NB4 (cell line): ENCODE measurements around the gene MYH15.

ENCODE experiments used
- DNase-seq: peaks from one replicate; pipeline ENCODE4 v3.0.0; 2010; ENCODE audit warnings: low read depth
- H3K4me3 ChIP-seq: one replicate; pipeline ENCODE4 v1.5.1; 2011; ENCODE audit warnings: mild to moderate bottlenecking, low read depth, low read length, moderate library complexity
- MYC ChIP-seq: IDR thresholded peaks from 2 replicates; pipeline ENCODE4 v1.6.1; 2011; ENCODE audit warnings: low read depth, low read length
- POLR2A ChIP-seq: IDR thresholded peaks from 2 replicates; pipeline ENCODE4 v1.6.1; 2011; ENCODE audit warnings: mild to moderate bottlenecking; ENCODE audit not compliant: insufficient read length; ENCODE audit errors: extremely low read depth
- TF ChIP-seq, protein P1 (sequence below): IDR thresholded peaks from 2 replicates; pipeline ENCODE4 v1.6.1; 2011; ENCODE audit warnings: low read depth, low read length
- TF ChIP-seq, protein P2 (sequence below): IDR thresholded peaks from one replicate; pipeline ENCODE4 v1.5.1; 2012; ENCODE audit warnings: low read depth, low read length

MYH15 gene

DNA sequence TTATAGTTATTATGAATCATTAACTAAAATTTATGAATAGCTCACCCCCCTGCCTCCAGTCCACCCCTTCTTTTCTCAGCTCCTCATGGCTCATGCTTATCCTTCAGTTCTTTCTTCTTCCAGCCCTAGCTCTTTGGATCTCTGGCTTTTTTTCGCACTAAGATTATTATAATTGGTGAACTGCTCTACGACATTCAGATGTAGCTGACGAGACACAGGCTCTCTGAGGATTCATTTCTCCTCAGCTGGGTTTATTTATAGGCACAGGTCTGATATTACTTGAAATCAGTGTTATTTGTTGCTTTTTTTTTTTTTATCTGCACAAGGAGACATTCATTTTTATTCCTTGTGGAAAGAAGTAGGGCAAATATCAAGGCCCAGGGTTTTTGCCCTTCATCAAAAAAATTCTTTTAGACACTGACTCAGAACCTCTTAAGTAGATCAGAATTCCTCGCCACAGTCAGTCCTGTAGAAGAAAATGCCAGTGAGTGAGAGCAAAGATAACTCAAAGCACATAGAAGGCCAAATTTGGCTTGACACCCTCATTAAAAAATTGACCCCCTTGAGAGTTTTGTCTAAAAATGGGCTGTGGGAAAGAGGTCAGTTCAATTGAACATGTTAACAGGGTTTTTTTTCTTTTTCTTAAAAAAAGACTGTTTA lies 106.6 kb downstream of the MYH15 start:
- H3K4me3 ChIP-seq, result no peak overlapping the region
- TF ChIP-seq, protein P1, sequence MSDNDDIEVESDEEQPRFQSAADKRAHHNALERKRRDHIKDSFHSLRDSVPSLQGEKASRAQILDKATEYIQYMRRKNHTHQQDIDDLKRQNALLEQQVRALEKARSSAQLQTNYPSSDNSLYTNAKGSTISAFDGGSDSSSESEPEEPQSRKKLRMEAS, result no peak
- TF ChIP-seq, protein P2, sequence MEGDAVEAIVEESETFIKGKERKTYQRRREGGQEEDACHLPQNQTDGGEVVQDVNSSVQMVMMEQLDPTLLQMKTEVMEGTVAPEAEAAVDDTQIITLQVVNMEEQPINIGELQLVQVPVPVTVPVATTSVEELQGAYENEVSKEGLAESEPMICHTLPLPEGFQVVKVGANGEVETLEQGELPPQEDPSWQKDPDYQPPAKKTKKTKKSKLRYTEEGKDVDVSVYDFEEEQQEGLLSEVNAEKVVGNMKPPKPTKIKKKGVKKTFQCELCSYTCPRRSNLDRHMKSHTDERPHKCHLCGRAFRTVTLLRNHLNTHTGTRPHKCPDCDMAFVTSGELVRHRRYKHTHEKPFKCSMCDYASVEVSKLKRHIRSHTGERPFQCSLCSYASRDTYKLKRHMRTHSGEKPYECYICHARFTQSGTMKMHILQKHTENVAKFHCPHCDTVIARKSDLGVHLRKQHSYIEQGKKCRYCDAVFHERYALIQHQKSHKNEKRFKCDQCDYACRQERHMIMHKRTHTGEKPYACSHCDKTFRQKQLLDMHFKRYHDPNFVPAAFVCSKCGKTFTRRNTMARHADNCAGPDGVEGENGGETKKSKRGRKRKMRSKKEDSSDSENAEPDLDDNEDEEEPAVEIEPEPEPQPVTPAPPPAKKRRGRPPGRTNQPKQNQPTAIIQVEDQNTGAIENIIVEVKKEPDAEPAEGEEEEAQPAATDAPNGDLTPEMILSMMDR, result no peak
- TF ChIP-seq POLR2A, result no peak
- TF ChIP-seq MYC, result no peak
- no peak for DNase-seq

DNA sequence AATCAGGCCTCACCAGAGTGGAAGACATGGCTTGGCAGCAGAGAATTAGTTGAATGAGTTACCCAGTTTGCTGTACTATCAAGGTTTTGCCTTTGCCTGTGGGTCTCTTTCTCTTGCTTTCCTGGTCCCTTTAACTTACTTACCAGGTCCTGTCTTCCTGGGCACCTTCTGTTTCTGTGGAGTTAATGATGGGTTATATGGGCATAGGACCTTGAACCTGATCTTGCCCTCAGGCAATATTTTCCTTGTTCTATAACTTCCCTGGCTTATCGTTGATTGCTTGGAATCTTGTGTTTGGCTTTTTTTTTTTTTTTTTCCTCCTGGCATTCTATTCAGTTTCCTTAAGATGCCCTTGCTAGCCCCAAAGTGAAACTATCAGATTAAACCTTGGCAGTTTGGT lies 107.2 kb downstream of the MYH15 start:
- no peak overlapping the region for H3K4me3 ChIP-seq
- no peak for DNase-seq
- TF ChIP-seq, protein P2, result no peak
- TF ChIP-seq MYC (no peak), POLR2A (no peak)
- TF ChIP-seq, protein P1, result no peak

DNA sequence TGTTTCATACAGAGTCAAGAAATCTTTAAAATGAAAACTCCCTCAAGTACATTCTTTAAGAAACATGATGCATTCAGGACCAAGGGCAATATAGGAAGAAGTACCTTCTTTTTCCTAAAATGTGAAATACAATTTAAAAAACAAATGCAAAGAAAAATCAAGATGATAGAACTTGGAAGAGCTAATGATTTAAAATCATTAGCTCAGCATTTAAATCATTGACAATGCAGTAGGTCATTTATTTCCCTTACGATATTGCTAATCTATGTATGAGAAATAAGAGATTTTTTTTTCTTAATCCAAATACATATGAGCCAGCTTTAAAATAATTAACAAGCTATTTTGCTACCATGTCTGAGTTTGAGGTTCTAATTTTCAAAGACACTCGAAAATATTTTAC lies 108.6 kb downstream of the MYH15 start:
- H3K4me3 ChIP-seq, result no peak overlapping the region
- TF ChIP-seq, protein P2, result no peak
- no peak for TF ChIP-seq MYC
- TF ChIP-seq, protein P1, result no peak
- no peak for TF ChIP-seq POLR2A
- DNase-seq, result no peak

DNA sequence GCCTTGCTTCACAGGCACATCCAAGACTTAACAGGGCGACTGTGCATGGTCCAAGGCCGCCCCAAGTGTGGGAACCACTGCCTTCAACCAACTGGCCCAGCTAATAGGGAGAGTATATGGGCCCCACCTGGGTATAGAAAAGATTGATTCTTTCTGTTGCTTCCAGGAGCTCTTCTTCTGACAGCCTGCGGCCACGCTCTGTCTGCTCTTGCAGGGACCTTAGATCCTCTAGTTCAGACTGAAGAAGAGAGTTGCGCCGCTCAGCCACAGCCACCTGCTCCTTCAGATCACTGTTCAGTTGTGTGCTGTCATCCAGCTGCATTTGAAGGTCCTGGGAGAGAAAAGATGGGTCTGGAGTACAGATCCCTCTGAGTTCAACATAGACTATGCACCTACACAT lies 111.9 kb downstream of the MYH15 start:
- no peak for DNase-seq
- TF ChIP-seq, protein P1, result no peak
- TF ChIP-seq, protein P2, result no peak
- H3K4me3 ChIP-seq, result no peak overlapping the region

DNA sequence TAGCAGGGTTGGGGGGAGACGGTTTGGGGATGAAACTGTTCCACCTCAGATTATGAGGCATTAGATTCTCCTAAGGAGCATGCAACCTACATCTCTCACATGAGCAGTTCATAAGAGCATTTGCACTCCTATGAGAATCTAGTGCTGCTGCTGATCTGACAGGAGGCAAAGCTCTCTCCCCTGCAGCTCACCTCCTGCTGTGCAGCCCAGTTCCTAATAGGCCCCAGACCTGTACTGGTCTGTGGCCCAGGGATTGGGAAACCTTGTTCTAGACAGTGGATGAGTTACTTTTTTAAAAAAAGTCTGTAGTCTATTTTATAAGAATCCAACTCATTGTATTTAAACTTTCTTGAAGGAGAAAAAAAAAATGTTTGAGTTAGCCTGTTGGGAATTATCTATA lies 114.1 kb downstream of the MYH15 start:
- H3K4me3 ChIP-seq, result no peak overlapping the region
- TF ChIP-seq, protein P2, result no peak
- TF ChIP-seq, protein P1, result no peak
- TF ChIP-seq MYC (no peak), POLR2A (no peak)
- peak; percentile 27 for DNase-seq

DNA sequence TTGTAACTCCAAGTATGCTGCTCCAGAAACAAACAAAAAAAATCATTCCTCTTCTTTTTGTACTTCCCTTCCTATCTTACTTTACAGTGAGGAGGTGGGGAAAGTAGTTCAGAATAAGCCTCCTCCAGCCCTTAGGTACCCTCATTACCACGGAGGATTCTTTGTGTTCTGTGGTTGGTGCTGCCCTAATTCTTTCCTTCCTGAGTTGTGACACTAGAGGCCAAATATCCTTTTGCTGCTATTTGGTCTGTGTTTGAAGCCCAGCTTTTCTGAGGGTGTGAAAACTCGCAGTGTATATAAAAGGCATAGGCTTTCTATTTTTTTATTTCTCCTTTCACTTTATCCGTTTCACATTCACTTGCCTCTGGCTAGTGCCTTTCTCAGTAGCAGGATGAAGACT lies 115.8 kb downstream of the MYH15 start:
- H3K4me3 ChIP-seq, result no peak overlapping the region
- no peak for DNase-seq
- no peak for TF ChIP-seq POLR2A
- TF ChIP-seq, protein P1, result no peak
- TF ChIP-seq, protein P2, result no peak
